GM15510 (cell line): ENCODE results near the gene UTF1.

Experiments used
- POLR2A ChIP-seq: IDR thresholded peaks from 3 replicates; pipeline ENCODE4 v1.6.1; 2011; ENCODE audit warnings: borderline replicate concordance; ENCODE audit not compliant: insufficient read length; ENCODE audit errors: extremely low read depth

UTF1 gene

DNA sequence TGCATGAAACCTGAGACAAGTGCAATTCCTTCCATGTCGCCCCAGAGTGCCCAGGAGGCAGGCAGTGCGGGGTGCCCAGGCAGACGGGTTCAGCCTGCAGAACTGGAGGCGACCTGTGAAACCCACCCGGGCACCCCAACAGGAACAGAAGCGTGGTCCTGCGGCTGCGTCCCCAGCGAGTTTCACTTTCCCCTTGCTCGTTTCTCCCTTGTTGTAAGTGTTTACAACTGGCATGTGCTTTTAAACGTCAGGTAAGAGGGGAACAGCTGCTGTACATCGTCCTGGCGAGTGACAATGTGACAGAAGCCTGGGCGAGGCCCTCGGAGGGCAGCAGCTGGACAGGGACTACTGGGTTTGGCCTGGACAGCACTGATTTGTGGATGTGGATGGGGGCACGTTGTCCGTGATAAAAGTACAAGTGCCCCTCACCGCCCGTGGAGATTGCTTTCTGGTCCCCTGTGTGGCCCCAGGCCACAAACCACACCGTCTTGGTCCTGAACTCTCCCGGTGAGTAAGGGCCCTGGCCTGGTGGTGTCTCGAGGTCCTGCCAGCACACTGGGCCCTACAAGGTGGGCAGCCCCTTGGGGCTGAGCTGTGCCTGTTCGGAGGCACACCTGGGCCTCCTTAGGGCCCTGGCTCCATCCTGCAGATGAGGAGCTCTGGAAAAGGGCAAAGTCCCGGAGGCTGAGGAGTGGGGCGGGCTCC, 11.6 kb downstream of the UTF1 start:
- no peak for TF ChIP-seq POLR2A

GRCh38 chr10:133242611-133243356, 12.8 kb downstream of the UTF1 start:
- TF ChIP-seq POLR2A, result no peak

- TF ChIP-seq POLR2A, result no peak
Measured at GRCh38 chr10:133243593-133243992, 13.6 kb downstream of the UTF1 start.

DNA sequence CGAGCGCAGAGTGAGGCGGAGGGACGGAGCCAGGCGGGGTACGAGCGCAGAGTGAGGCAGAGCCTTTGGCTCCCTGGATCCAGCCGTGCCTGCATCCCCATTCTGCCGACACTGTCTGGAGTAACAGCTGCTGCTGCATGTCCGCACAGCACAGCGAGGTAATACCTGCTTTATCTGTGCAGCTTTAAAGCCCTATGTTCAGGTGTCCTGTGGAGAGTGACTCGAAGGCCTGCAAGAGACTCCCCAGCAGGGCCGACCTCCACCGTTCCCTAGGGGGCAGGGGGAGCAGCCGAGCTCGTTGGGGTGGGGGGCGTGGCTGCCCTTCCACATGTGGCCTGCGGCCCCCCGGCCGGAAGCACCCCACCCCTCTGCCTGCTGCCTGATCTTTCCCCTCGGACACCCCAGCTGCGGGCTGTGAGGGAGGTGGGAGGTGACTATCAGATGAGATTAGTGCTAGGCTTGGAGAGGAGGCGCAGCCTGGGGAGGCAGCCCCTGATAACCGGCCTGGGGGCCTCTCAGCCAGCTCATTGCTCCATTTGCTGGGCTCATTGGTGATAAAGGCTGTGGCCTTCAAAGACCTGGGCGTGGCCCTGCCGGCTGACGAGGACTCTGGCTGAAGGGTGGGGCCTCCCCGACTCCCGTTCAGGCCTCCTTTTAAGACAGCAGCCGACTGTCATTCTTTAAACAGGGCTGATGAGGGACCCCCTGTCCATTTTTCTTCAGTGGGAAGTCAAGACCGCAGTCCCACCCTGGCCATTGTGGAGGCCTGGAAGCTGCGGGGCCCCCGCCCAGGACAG, 15.6 kb downstream of the UTF1 start:
- TF ChIP-seq POLR2A, result no peak

- no peak for TF ChIP-seq POLR2A
Measured at GRCh38 chr10:133246236-133246626, 16.2 kb downstream of the UTF1 start.

- TF ChIP-seq POLR2A, result no peak
Measured at GRCh38 chr10:133247681-133248333, 17.8 kb downstream of the UTF1 start.

DNA sequence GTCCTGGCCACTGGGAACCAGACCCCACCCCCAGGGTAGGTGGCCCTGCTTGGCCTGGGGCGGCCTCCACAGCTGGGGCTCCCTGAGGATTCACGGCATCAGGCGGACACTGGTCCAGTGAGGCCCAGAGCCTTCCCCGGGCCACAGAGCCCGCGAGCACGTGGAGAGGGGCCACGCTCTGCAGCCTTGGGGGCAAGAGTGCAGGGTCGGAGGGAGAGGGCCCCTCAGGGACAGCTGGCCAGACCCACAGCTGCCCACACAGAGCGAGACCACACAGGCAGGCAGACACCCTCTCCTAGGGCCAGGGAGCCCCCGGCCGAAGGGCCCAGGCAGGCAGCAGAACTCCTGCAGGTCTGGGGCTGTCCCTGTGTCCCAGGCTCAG, 18.3 kb downstream of the UTF1 start:
- TF ChIP-seq POLR2A, result no peak

- no peak for TF ChIP-seq POLR2A
Measured at GRCh38 chr10:133249094-133249780, 19.2 kb downstream of the UTF1 start.

- TF ChIP-seq POLR2A, result no peak
Measured at GRCh38 chr10:133249975-133250754, 20.1 kb downstream of the UTF1 start.

DNA sequence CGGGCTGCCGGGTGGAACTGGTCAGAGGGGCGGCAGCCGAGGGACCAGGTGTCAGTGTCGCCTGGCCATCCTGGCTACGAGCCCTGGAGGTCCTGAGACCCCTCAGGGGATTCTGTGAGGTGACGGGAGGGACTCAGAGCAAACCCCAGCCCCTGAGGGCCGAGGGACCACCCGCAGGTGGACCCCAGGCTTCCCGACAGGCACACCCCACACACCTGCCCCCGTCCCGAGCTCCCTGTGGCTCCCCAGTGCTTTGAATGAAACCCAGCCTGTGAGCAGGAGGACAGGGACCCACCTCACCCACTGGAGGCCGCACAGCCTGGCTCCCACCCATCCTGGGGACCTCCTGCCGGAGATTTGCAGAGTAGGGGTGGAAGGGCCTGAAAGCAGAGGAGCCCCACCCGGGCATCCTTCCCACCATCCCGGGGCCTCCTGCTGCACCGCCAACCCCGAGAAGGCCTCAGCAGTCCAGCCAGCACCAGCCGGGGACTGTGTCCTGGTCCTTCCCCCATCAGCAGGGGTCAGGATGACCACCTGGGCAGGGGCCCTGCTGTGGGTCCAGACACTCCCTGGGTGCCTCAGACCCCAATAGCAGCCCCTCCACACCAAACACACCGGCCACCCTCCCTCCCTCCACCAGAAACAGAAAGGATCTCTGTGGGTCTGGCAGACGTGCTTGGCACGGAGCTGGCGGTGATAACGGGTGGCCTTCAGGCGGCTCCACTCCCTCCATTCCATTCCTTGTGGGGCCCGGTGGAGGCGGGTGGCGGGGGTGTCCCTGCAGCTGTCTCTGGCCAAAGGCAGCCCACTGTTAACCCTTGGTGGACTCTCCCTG, 21.6 kb downstream of the UTF1 start:
- no peak for TF ChIP-seq POLR2A

DNA sequence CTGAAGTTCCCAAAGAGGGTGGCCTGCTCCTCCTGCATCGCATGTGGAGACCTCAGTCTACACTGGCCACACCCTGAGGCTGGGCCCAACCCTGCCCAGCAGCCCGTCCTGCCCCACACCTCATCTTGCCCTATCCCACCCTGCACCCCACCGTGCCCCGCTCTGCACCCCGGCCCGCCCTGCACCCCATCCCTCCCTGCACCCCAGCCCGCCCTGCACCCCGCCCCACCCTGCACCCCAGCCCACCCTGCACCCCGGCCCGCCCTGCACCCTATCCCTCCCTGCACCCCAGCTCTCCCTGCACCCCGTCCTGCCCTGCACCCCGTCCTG, 22.2 kb downstream of the UTF1 start:
- no peak for TF ChIP-seq POLR2A

- no peak for TF ChIP-seq POLR2A
Measured at GRCh38 chr10:133253361-133253955, 23.4 kb downstream of the UTF1 start.
